ENCODE data around the gene MAEA. TPM values are rescaled to one million over a fixed set of nuclear protein-coding genes. Genes with fewer than 3 reads are reported as not detected.

MAEA gene
- total RNA-seq, 1 experiment from 2014 or later, result 45.5 TPM

DNA sequence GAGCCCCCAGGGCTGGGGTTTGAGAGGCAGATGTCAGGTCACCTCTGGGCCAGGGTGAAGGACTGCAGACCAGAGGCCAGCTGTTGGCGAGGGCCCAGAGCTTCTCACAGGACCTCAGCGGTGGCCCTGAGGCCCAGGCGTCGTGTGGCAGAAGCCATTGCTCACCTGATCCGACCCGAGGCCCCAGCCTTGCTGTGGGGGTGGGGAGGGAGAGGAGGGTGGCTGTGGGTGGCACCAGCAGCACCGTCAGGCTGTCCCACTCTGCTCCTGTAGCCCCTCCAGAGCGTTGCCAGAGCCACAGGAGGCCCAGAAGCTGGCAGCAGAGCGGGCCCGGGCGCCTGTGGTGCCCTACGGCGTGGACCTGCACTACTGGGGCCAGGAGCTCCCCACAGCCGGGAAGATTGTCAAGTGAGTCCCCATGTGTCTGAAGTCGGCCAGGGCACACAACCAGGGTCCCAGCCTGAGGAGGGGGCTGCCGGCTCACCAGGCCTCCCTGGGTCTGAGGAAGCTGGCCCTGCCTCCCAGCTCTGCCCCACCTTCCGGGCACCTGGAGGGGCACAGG, 86.2 kb downstream of the MAEA start:
- DNase-seq (ENCODE audit: low read depth, low spot score), result no peak
- in situ Hi-C loops (cut with HindIII; ENCODE audit: low pct_unique_long_range_greater_than_20kb, low sequenced_read_pairs), result no loop called here

- in situ Hi-C loops (cut with HindIII; ENCODE audit: low pct_unique_long_range_greater_than_20kb, low sequenced_read_pairs), result no loop called here
- DNase-seq (ENCODE audit: low read depth, low spot score), result no peak
These were observed 86.7 kb downstream of the MAEA start for GRCh38 chr4:1376391-1376840.

GRCh38 chr4:1376841-1377605, 87.3 kb downstream of the MAEA start:
- DNase-seq (ENCODE audit: low read depth, low spot score), result no peak
- in situ Hi-C loops (cut with HindIII; ENCODE audit: low pct_unique_long_range_greater_than_20kb, low sequenced_read_pairs), result no loop called here

GRCh38 chr4:1377606-1378261, 88.0 kb downstream of the MAEA start:
- in situ Hi-C loops (cut with HindIII; ENCODE audit: low pct_unique_long_range_greater_than_20kb, low sequenced_read_pairs), result no loop called here
- no peak for DNase-seq (ENCODE audit: low read depth, low spot score)

DNA sequence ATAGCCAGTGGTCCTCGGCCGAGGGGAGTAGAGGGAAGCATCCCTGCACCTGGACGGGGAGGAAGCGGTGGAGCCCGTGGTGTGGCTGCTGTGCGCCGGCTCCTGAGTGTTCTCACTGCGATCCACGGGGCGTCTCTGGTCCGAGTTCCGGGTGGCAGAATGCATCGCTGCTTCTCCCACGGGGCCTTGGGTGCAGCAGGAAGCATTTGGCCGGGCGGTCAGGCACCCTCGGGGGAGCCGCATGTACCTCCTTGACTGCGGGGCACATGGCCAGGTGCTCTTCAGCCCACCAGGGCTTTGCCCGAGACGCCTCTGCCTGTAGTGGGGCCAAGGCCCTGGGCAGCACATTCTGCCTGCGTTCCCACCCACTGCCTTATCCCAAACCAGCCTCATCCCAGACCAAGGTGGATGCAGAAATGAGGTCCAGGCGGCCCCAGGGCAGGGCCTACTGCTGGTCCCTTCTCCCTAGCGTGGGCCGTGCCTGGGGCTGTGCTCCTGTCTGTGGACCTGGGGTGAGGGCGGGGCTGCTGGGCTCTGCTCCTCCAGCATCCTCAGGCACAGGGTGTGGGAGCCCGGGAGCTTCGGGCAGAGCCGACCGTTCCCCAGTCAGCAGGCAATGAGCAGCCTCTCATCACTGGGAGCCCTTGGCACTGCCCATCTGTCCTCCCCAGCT, 89.0 kb downstream of the MAEA start:
- in situ Hi-C loops (cut with HindIII; ENCODE audit: low pct_unique_long_range_greater_than_20kb, low sequenced_read_pairs), result no loop called here
- no peak for DNase-seq (ENCODE audit: low read depth, low spot score)

DNA sequence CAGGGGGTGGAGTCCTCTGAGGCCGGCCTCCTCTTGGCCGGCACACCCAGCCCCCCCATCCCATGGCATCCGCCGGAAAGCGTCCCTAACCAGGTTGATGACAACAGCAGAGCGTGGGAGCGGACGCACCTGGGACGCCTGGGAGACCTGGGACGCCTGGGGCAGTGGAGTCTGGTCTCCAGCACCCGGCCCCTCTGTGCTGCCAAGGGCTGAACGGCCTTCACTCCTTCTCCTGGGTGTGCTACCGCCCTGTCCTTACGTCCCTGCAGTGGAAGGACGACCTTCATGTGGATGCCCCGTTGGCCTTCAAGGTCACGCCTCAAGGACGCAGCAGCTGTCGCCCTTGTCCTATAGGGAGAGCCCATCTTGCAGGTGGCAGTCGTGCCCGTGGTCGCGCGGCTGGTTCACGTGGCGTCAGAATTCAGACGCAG, 89.7 kb downstream of the MAEA start:
- in situ Hi-C loops (cut with HindIII; ENCODE audit: low pct_unique_long_range_greater_than_20kb, low sequenced_read_pairs), result no loop called here
- no peak for DNase-seq (ENCODE audit: low read depth, low spot score)

GRCh38 chr4:1379801-1380331, 90.2 kb downstream of the MAEA start:
- in situ Hi-C loops (cut with HindIII; ENCODE audit: low pct_unique_long_range_greater_than_20kb, low sequenced_read_pairs), result no loop called here
- DNase-seq (ENCODE audit: low read depth, low spot score), result no peak

DNA sequence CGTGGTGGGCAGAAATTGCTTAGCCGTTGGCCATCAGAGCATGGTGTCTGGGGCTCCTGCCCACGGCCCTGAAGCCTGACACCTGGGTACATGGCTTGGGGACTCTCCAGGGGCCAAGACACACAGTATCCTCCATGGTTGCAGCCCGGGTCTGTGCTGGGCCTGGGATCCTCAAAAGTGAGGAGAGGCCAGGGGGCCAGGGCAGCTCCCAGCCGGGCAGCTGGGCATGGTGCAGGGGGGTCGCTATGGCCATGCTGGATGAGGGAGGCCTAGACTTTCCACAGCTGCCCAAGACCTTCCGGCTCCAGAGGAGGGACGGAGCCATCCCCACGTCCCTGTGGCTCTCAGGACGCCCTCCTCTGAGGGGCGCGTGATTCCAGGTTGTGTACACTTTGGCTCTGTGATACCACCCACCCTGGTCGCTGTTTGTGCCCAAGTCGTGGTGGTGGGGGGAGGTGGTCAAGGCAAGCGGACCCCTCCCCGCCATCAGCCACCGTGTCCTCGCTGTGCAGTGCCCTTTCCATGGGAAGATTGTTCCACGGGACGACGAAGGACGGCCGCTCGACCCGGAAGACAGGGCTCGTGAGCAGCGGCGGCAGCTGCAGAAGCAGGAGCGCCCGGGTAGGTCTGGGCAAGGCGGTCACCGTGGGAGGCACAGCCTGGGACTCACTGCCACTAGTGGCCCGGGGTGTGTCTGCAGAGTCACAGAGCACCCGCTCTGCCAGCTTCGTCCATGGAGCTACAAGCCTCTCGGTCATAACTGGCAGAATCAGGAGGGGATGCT, 90.9 kb downstream of the MAEA start:
- no peak for DNase-seq (ENCODE audit: low read depth, low spot score)

DNA sequence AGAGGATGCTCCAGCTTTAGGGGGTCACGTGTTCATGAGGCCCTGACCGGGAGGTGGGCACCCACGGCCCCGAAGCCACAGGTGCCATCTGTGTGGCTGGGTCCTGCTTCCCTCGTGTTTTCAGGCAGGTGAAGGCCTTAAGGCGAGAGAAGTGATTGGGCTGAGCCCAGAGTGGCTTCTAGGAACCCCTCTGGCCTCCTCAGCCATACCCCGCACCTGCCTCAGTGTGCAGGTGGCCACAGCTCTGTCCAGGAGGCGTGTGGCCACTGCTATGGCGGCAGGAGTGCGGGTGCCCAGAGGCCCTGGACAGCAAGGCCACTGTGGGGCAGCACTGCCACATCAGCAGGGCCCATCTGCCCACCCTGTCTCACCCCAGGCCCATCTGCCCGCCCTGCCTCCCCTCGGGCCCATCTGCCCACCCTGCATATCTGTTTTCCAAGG, 91.5 kb downstream of the MAEA start:
- in situ Hi-C loops (cut with HindIII; ENCODE audit: low pct_unique_long_range_greater_than_20kb, low sequenced_read_pairs), result no loop called here
- no peak for DNase-seq (ENCODE audit: low read depth, low spot score)

More for the DNA sequence above, 90.9 kb downstream of the MAEA start:
- in situ Hi-C loops (cut with HindIII; ENCODE audit: low pct_unique_long_range_greater_than_20kb, low sequenced_read_pairs), result no loop called here

DNA sequence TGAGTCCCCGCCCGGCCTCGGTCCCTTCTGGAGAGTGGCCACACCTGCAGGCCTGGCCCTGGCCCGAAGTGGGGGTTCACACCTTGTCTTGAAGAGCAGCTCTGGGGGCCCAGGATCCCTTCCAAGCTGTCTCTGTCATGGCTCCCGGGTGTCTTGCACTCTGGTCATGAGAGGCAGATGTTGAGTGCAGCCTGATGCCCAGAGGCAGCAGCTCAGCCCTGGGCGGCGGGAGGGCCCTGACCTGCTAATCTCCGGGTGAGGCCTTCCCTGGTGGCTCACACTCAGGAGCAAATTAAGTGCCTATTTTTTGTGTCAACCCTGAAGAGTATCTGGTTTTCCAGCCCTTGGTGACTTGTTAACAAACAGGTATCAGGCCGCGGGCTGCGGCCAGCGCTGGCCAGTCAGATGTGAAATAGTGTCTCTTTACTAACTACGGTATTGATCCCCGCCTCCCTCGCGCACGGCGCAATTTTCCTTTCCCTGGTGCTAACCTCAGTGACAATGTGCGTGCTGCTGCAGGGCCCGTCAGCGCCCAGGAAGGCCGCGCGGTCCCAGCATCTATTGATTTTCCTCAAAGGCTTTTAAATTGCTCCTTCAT, 92.4 kb downstream of the MAEA start:
- no peak for DNase-seq (ENCODE audit: low read depth, low spot score)
- in situ Hi-C loops (cut with HindIII; ENCODE audit: low pct_unique_long_range_greater_than_20kb, low sequenced_read_pairs), result no loop called here

DNA sequence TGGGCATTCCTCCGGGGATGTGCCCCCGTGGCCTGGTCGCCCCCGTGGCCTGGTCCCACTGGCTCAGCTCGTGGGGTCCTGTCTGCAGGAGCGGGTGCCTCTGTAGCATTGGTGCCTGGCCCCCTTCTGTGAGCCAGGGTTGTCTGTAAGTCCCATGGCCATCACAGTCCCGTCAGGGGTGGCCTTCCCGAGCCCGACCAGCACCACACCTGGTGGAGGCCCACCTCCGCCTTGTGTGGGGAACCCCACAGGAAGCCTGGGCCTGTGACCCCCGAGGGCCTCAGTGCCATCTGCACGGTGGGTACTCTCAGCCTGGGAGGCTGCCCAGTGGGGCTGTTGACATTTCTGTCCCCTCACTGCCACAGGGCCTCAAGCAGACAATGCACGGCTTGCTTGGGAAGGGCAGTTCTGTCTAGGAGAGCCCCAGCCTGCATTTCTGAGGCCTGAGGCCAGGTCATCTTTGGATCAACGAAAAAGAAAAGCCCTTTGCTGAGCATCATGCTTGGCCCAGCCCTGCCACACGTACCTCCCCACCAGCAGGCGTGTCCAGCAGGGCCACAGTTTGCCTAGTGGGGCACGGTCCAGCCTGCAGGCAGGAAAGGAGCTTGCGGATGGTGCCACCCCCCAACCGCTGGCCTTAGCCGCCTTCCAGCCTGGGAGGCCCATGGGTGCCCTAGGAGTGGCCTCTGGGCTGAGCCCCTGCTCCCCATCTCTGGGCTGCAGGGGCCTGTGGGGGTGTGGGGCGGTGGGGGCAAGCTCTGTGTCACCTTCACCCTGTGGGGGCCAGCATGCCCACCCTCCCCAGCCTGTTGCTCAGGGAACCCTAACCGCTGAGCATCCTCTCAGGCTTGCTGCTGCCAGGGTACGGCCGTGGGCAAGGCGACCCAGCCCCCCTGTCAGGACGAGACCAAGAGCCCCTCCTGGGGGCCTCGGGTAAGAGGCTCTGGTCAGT, 93.4 kb downstream of the MAEA start:
- in situ Hi-C loops (cut with HindIII; ENCODE audit: low pct_unique_long_range_greater_than_20kb, low sequenced_read_pairs), result no loop called here

GRCh38 chr4:1383728-1384591, 94.3 kb downstream of the MAEA start:
- DNase-seq (ENCODE audit: low read depth, low spot score), result no peak
- in situ Hi-C loops (cut with HindIII; ENCODE audit: low pct_unique_long_range_greater_than_20kb, low sequenced_read_pairs), result no loop called here

More for the DNA sequence above, 93.4 kb downstream of the MAEA start:
- no peak for DNase-seq (ENCODE audit: low read depth, low spot score)

- no peak for DNase-seq (ENCODE audit: low read depth, low spot score)
- in situ Hi-C loops (cut with HindIII; ENCODE audit: low pct_unique_long_range_greater_than_20kb, low sequenced_read_pairs), result no loop called here
These were observed 95.1 kb downstream of the MAEA start for GRCh38 chr4:1384675-1385372.
